Stimulated activated CD8-positive, alpha-beta memory T cell treated with anti-CD3 and anti-CD28 coated beads, Interleukin-4, amount 100 ng/mL, for 1 hour (primary cell): Measurements from ENCODE around the gene PREX1.
"Not testable (repeated sequence)": the region's sequence is repeated elsewhere in the genome, so short reads cannot be mapped to it uniquely, and the experiment has no call there.

Source experiments
- DNase-seq, 2 donors: peaks; one replicate each; pipeline ENCODE4 v3.0.0-alpha.2; 2020; ENCODE audit warnings: low read depth in 2 of 2, low spot score in 1 of 2

Gene PREX1

GRCh38 chr20:48779435-48779834 is 48.4 kb downstream of the PREX1 start:
- DNase-seq = no peak

GRCh38 chr20:48777821-48778220 is 50.0 kb downstream of the PREX1 start:
- no peak for DNase-seq

- DNase-seq = no peak
Measured at GRCh38 chr20:48777005-48777404, 50.8 kb downstream of the PREX1 start.

- no peak for DNase-seq
Measured at GRCh38 chr20:48776306-48776705, 51.5 kb downstream of the PREX1 start.

- DNase-seq = not testable (repeated sequence)
Measured at GRCh38 chr20:48775545-48775944, 52.3 kb downstream of the PREX1 start.

GRCh38 chr20:48774696-48775095 is 53.1 kb downstream of the PREX1 start:
- DNase-seq = no peak

- no peak for DNase-seq
Measured at GRCh38 chr20:48773837-48774418, 53.9 kb downstream of the PREX1 start.

- no peak for DNase-seq
Measured at GRCh38 chr20:48772183-48772976, 55.4 kb downstream of the PREX1 start.

- no peak for DNase-seq
Measured at GRCh38 chr20:48771542-48771941, 56.3 kb downstream of the PREX1 start.

GRCh38 chr20:48770700-48771442 is 56.9 kb downstream of the PREX1 start:
- DNase-seq = no peak

- peak; percentile 65 to 67 for DNase-seq
Measured at GRCh38 chr20:48769069-48769983, 58.5 kb downstream of the PREX1 start.

- peak in 1 of 2 donors; percentile 15 for DNase-seq
Measured at GRCh38 chr20:48766961-48767960, 60.5 kb downstream of the PREX1 start.

- DNase-seq = no peak
Measured at GRCh38 chr20:48766205-48766604, 61.6 kb downstream of the PREX1 start.

- no peak for DNase-seq
Measured at GRCh38 chr20:48765359-48765758, 62.4 kb downstream of the PREX1 start.

- no peak for DNase-seq
Measured at GRCh38 chr20:48763216-48763914, 64.4 kb downstream of the PREX1 start.

- DNase-seq = no peak
Measured at GRCh38 chr20:48761874-48762273, 65.9 kb downstream of the PREX1 start.

- peak in 1 of 2 donors; percentile 20 for DNase-seq
Measured at GRCh38 chr20:48761023-48761785, 66.6 kb downstream of the PREX1 start.

GRCh38 chr20:48760403-48760983 is 67.3 kb downstream of the PREX1 start:
- DNase-seq = peak in 1 of 2 donors; percentile 54
